HepG2 (cell line): Measurements from ENCODE around the gene CFAP92. TPM values are rescaled to one million over a fixed set of nuclear protein-coding genes. Genes with fewer than 3 reads are reported as not detected.

Source experiments
- CAMTA2 ChIP-seq: sonication (generic); formaldehyde crosslinking; IDR thresholded peaks from 2 replicates; pipeline ENCODE4 v1.4.0; 2020; ENCODE audit warnings: mild to moderate bottlenecking, missing genetic modification reagents, borderline replicate concordance
- GTF3A ChIP-seq: sonication (generic); formaldehyde crosslinking; conservative IDR thresholded peaks from 2 replicates; pipeline ENCODE4 v1.4.0; 2020; ENCODE audit warnings: mild to moderate bottlenecking, missing genetic modification reagents
- JDP2 ChIP-seq: sonication (generic); formaldehyde crosslinking; IDR thresholded peaks from 2 replicates; pipeline ENCODE4 v1.8.1; 2022; ENCODE audit warnings: missing genetic modification reagents, borderline replicate concordance
- MAF1 ChIP-seq: sonication (generic); formaldehyde crosslinking; IDR thresholded peaks from 2 replicates; pipeline ENCODE4 v1.5.0; 2020; ENCODE audit warnings: missing genetic modification reagents, borderline replicate concordance
- MXD4 ChIP-seq: IDR thresholded peaks from 2 replicates; pipeline ENCODE4 v1.6.1; 2016; ENCODE audit warnings: mild to moderate bottlenecking, missing biosample characterization, missing genetic modification reagents
- NFYB ChIP-seq: sonication (generic); formaldehyde crosslinking; IDR thresholded peaks from 2 replicates; pipeline ENCODE4 v1.4.0; 2020; ENCODE audit warnings: missing genetic modification reagents
- POLR2AphosphoS2 ChIP-seq: IDR thresholded peaks from 2 replicates; pipeline ENCODE4 v1.6.1; 2011; ENCODE audit warnings: low read depth, low read length, improper control_type of control experiment
- SNRNP70 ChIP-seq: fragments of 200-400 bp; formaldehyde crosslinking; IDR thresholded peaks from 2 replicates; pipeline ENCODE4 v1.6.1; 2017; ENCODE audit warnings: mild to moderate bottlenecking, low read depth, low read length, moderate library complexity
- ZFP36 ChIP-seq: fragments of 150-350 bp; IDR thresholded peaks from 2 replicates; pipeline ENCODE4 v1.6.1; 2018; ENCODE audit warnings: borderline replicate concordance, low read length, low read depth; ENCODE audit not compliant: partially characterized antibody
- ZNF224 ChIP-seq: sonication (generic); formaldehyde crosslinking; IDR thresholded peaks from 2 replicates; pipeline ENCODE4 v1.5.0; 2020; ENCODE audit warnings: mild to moderate bottlenecking, missing genetic modification reagents
- ZNF230 ChIP-seq: sonication (generic); formaldehyde crosslinking; IDR thresholded peaks from 2 replicates; pipeline ENCODE4 v1.4.0; 2020; ENCODE audit warnings: mild to moderate bottlenecking, missing genetic modification reagents
- ZNF331 ChIP-seq: sonication (generic); formaldehyde crosslinking; IDR thresholded peaks from 2 replicates; pipeline ENCODE4 v1.4.0; 2020; ENCODE audit warnings: missing genetic modification reagents
- ZNF343 ChIP-seq: sonication (generic); formaldehyde crosslinking; IDR thresholded peaks from 2 replicates; pipeline ENCODE4 v1.4.0; 2020; ENCODE audit warnings: mild to moderate bottlenecking, missing genetic modification reagents
- ZNF746 ChIP-seq: sonication (generic); formaldehyde crosslinking; IDR thresholded peaks from 2 replicates; pipeline ENCODE4 v1.8.0; 2022; ENCODE audit warnings: mild to moderate bottlenecking, missing genetic modification reagents
- polyA plus RNA-seq, 8 experiments: library from polyadenylated mRNA; depleted of rRNA in 3 of 8; stranded (reverse) in 7 of 8; unstranded in 1 of 8; fragments of >200 nt; fragmentation: Illumina TruSeq in 4 of 8; extraction: Trizol in 4 of 8; gene quantifications; 2 replicates each; pipeline versions ENCODE4 v1.2.1 to v1.2.3, GENCODE V29; 2011 to 2016; ENCODE audit warnings: low read depth in 4 of 8, missing spikeins in 1 of 8, mixed read lengths in 1 of 8; ENCODE audit not compliant: insufficient read depth in 1 of 8
- total RNA-seq, 5 experiments: library from RNA; depleted of rRNA; stranded (reverse); fragments of >200 nt; fragmentation: Illumina TruSeq; extraction: Trizol; gene quantifications; 2 replicates each; pipeline ENCODE4 v1.2.3, GENCODE V29; 2016; ENCODE audit warnings: low read depth in 1 of 5
- TF ChIP-seq, protein P1 (sequence below): sonication (generic); formaldehyde crosslinking; IDR thresholded peaks from 2 replicates; pipeline ENCODE4 v1.4.0; 2020; ENCODE audit warnings: missing genetic modification reagents, borderline replicate concordance
- TF ChIP-seq, protein P2 (sequence below): IDR thresholded peaks from 2 replicates; pipeline ENCODE4 v1.6.1; 2016; ENCODE audit warnings: low read depth, control low read depth
- TF ChIP-seq, protein P3 (sequence below): sonication (generic); formaldehyde crosslinking; IDR thresholded peaks from 2 replicates; pipeline ENCODE4 v1.8.0; 2022; ENCODE audit warnings: mild to moderate bottlenecking, missing genetic modification reagents, moderate library complexity
- TF ChIP-seq, protein P4 (sequence below): sonication (generic); formaldehyde crosslinking; IDR thresholded peaks from 2 replicates; pipeline ENCODE4 v1.4.0; 2020; ENCODE audit warnings: missing genetic modification reagents, borderline replicate concordance
- TF ChIP-seq, protein P5 (sequence below): sonication (generic); formaldehyde crosslinking; IDR thresholded peaks from 2 replicates; pipeline ENCODE4 v1.5.0; 2020; ENCODE audit warnings: mild to moderate bottlenecking, missing genetic modification reagents

Gene CFAP92
- total and polyA plus RNA-seq, 2 of the 13 experiments (the other 11 are each of a cell fraction or from before 2014, with no cell fraction given), result 0.18 to 0.46 TPM

DNA sequence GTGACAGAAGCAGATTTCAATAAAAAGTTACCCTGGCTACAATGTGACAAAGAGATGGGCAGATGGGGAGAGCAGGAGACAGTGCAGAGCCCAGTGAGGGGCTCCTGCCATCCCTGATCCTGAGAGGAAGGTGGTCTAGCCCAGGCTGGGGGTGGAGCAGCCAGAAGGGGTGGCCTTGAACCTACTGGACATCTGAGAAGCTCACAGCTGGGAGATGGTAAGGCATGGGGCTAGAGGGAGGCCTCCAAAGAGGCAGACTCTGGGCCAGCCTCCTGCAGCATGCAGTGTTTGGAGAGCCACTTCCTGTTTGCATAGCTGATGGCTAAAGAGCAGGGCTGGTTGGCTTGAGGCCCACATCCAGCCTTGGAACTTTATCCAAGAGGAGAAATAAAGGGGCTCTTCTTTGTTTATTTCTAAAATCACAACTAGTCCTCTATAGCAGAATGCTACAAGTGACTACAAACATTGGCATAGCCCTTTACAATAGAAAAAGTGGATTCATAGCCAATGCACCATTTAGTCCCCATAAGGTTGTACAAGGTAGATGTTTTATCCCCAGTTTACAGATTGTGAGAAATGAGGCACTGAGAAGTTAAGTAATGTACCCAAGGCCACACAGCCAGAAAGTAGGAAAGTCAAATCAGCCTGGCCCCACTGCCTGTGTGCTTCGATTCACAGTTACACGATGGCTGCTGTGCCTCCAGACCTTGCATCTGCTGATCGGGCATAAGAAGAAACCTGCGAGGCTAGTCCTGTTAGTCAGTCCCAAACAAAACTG is 11.8 kb upstream of the CFAP92 start (continued):
- TF ChIP-seq, protein P1, sequence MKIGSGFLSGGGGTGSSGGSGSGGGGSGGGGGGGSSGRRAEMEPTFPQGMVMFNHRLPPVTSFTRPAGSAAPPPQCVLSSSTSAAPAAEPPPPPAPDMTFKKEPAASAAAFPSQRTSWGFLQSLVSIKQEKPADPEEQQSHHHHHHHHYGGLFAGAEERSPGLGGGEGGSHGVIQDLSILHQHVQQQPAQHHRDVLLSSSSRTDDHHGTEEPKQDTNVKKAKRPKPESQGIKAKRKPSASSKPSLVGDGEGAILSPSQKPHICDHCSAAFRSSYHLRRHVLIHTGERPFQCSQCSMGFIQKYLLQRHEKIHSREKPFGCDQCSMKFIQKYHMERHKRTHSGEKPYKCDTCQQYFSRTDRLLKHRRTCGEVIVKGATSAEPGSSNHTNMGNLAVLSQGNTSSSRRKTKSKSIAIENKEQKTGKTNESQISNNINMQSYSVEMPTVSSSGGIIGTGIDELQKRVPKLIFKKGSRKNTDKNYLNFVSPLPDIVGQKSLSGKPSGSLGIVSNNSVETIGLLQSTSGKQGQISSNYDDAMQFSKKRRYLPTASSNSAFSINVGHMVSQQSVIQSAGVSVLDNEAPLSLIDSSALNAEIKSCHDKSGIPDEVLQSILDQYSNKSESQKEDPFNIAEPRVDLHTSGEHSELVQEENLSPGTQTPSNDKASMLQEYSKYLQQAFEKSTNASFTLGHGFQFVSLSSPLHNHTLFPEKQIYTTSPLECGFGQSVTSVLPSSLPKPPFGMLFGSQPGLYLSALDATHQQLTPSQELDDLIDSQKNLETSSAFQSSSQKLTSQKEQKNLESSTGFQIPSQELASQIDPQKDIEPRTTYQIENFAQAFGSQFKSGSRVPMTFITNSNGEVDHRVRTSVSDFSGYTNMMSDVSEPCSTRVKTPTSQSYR (CRISPR knock-in tag), result no peak
- TF ChIP-seq MXD4 (CRISPR knock-in tag), result no peak
- TF ChIP-seq, protein P2, sequence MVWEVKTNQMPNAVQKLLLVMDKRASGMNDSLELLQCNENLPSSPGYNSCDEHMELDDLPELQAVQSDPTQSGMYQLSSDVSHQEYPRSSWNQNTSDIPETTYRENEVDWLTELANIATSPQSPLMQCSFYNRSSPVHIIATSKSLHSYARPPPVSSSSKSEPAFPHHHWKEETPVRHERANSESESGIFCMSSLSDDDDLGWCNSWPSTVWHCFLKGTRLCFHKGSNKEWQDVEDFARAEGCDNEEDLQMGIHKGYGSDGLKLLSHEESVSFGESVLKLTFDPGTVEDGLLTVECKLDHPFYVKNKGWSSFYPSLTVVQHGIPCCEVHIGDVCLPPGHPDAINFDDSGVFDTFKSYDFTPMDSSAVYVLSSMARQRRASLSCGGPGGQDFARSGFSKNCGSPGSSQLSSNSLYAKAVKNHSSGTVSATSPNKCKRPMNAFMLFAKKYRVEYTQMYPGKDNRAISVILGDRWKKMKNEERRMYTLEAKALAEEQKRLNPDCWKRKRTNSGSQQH (CRISPR knock-in tag), result no peak
- no peak for TF ChIP-seq POLR2AphosphoS2
- no peak for TF ChIP-seq ZNF331 (CRISPR knock-in tag)
- TF ChIP-seq ZNF224, result no peak
- TF ChIP-seq CAMTA2 (CRISPR knock-in tag), result no peak
- TF ChIP-seq MAF1 (CRISPR knock-in tag), result no peak
- no peak for TF ChIP-seq ZNF343
- TF ChIP-seq SNRNP70, result no peak
- TF ChIP-seq GTF3A (CRISPR knock-in tag), result no peak
- no peak for TF ChIP-seq ZFP36
- TF ChIP-seq NFYB (CRISPR knock-in tag), result no peak
- TF ChIP-seq, protein P3, sequence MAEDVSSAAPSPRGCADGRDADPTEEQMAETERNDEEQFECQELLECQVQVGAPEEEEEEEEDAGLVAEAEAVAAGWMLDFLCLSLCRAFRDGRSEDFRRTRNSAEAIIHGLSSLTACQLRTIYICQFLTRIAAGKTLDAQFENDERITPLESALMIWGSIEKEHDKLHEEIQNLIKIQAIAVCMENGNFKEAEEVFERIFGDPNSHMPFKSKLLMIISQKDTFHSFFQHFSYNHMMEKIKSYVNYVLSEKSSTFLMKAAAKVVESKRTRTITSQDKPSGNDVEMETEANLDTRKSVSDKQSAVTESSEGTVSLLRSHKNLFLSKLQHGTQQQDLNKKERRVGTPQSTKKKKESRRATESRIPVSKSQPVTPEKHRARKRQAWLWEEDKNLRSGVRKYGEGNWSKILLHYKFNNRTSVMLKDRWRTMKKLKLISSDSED (CRISPR knock-in tag), result no peak
- no peak for TF ChIP-seq JDP2 (CRISPR knock-in tag)
- TF ChIP-seq, protein P4, sequence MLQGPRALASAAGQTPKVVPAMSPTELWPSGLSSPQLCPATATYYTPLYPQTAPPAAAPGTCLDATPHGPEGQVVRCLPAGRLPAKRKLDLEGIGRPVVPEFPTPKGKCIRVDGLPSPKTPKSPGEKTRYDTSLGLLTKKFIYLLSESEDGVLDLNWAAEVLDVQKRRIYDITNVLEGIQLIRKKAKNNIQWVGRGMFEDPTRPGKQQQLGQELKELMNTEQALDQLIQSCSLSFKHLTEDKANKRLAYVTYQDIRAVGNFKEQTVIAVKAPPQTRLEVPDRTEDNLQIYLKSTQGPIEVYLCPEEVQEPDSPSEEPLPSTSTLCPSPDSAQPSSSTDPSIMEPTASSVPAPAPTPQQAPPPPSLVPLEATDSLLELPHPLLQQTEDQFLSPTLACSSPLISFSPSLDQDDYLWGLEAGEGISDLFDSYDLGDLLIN, result no peak
- TF ChIP-seq, protein P5, sequence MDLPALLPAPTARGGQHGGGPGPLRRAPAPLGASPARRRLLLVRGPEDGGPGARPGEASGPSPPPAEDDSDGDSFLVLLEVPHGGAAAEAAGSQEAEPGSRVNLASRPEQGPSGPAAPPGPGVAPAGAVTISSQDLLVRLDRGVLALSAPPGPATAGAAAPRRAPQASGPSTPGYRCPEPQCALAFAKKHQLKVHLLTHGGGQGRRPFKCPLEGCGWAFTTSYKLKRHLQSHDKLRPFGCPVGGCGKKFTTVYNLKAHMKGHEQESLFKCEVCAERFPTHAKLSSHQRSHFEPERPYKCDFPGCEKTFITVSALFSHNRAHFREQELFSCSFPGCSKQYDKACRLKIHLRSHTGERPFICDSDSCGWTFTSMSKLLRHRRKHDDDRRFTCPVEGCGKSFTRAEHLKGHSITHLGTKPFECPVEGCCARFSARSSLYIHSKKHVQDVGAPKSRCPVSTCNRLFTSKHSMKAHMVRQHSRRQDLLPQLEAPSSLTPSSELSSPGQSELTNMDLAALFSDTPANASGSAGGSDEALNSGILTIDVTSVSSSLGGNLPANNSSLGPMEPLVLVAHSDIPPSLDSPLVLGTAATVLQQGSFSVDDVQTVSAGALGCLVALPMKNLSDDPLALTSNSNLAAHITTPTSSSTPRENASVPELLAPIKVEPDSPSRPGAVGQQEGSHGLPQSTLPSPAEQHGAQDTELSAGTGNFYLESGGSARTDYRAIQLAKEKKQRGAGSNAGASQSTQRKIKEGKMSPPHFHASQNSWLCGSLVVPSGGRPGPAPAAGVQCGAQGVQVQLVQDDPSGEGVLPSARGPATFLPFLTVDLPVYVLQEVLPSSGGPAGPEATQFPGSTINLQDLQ (CRISPR knock-in tag), result no peak
- no peak for TF ChIP-seq ZNF746 (CRISPR knock-in tag)
- TF ChIP-seq ZNF230, result no peak
